Activated T-helper 1 cell treated with anti-CD3 and anti-CD28 coated beads, Interleukin-12 subunit alpha, Interleukin-12 subunit beta, Interleukin-2, Interleukin-4 antibody, amounts not matched to agents 30 ng/mL and 10 ng/mL and 1 ng/mL, durations not matched to agents 14 hours and 24 hours and 36 hours (primary cell): ENCODE measurements around the gene DISP3. TPM values are rescaled to one million over a fixed set of nuclear protein-coding genes. Genes with fewer than 3 reads are reported as not detected.

Experiments used
- DNase-seq: peaks from one replicate; pipeline ENCODE4 v3.0.0; 2021; ENCODE audit warnings: low spot score
- H3K27ac Mint-ChIP-seq: one replicate; pipeline ENCODE4 v1.8.0; 2021; ENCODE audit warnings: mild to moderate bottlenecking, mixed read lengths
- H3K27me3 Mint-ChIP-seq: one replicate; pipeline ENCODE4 v1.8.0; 2022; ENCODE audit warnings: mild to moderate bottlenecking, moderate library complexity, mixed read lengths; ENCODE audit not compliant: insufficient read depth
- H3K36me3 Mint-ChIP-seq: one replicate; pipeline ENCODE4 v1.8.0; 2021; ENCODE audit warnings: low read depth, mixed read lengths
- H3K4me1 Mint-ChIP-seq: one replicate; pipeline ENCODE4 v1.8.0; 2021; ENCODE audit warnings: low read depth, mixed read lengths
- H3K4me3 Mint-ChIP-seq: one replicate; pipeline ENCODE4 v1.8.0; 2021; ENCODE audit warnings: mild to moderate bottlenecking, moderate library complexity, mixed read lengths
- H3K9me3 Mint-ChIP-seq: one replicate; pipeline ENCODE4 v1.8.0; 2021; ENCODE audit warnings: mixed read lengths
- intact Hi-C: fragments of 100-400 bp; cut with micrococcal nuclease; formaldehyde crosslinking; loops from one replicate; pipeline ENCODE4 v1.15.1; 2024
- total RNA-seq: library from RNA; stranded (reverse); gene quantifications from 2 replicates; pipeline ENCODE4 v1.2.3, GENCODE V29; 2022

The DISP3 gene
- total RNA-seq, 1 donor from 2014 or later: 0.41 TPM

- H3K4me1 Mint-ChIP-seq: no peaks in the 10 kb centered on the region
These were observed 46.6 kb downstream of the DISP3 start for GRCh38 chr1:11525516-11525915.

GRCh38 chr1:11526071-11526895 is 47.3 kb downstream of the DISP3 start:
- intact Hi-C loops: no loop called here
- no peaks in the 10 kb centered on the region for H3K9me3 Mint-ChIP-seq
- DNase-seq: no peak
- no peaks in the 10 kb centered on the region for H3K27me3 Mint-ChIP-seq
- H3K27ac Mint-ChIP-seq: no peak overlapping the region
- no peaks in the 10 kb centered on the region for H3K4me1 Mint-ChIP-seq
- H3K4me3 Mint-ChIP-seq: no peak overlapping the region
- no peaks in the 10 kb centered on the region for H3K36me3 Mint-ChIP-seq

More at GRCh38 chr1:11525516-11525915, 46.6 kb downstream of the DISP3 start:
- H3K27ac Mint-ChIP-seq: no peak overlapping the region
- H3K36me3 Mint-ChIP-seq: no peaks in the 10 kb centered on the region
- no peak overlapping the region for H3K4me3 Mint-ChIP-seq
- no peak for DNase-seq
- no peaks in the 10 kb centered on the region for H3K27me3 Mint-ChIP-seq
- intact Hi-C loops: no loop called here
- no peaks in the 10 kb centered on the region for H3K9me3 Mint-ChIP-seq

GRCh38 chr1:11527541-11528452 is 48.8 kb downstream of the DISP3 start:
- Mint-ChIP-seq H3K27me3 (no peaks in the 10 kb centered on the region), H3K27ac (no peak overlapping the region), H3K4me1 (no peaks in the 10 kb centered on the region), H3K9me3 (no peaks in the 10 kb centered on the region), H3K36me3 (no peaks in the 10 kb centered on the region), H3K4me3 (no peak overlapping the region)
- no peak for DNase-seq
- intact Hi-C loops: no loop called here

- Mint-ChIP-seq H3K4me1 (no peaks in the 10 kb centered on the region), H3K9me3 (no peaks in the 10 kb centered on the region), H3K27me3 (no peaks in the 10 kb centered on the region), H3K36me3 (no peaks in the 10 kb centered on the region), H3K27ac (no peak overlapping the region), H3K4me3 (no peak overlapping the region)
- intact Hi-C loops: no loop called here
- DNase-seq: no peak
These were observed 49.8 kb downstream of the DISP3 start for GRCh38 chr1:11528611-11529261.

- H3K36me3 Mint-ChIP-seq: no peaks in the 10 kb centered on the region
- H3K27ac Mint-ChIP-seq: no peak overlapping the region
- no peak for DNase-seq
- no peaks in the 10 kb centered on the region for H3K4me1 Mint-ChIP-seq
- no peaks in the 10 kb centered on the region for H3K27me3 Mint-ChIP-seq
- intact Hi-C loops: no loop called here
- H3K4me3 Mint-ChIP-seq: no peak overlapping the region
- no peaks in the 10 kb centered on the region for H3K9me3 Mint-ChIP-seq
These were observed 50.4 kb downstream of the DISP3 start for GRCh38 chr1:11529330-11529729.

GRCh38 chr1:11529763-11530730 is 51.1 kb downstream of the DISP3 start:
- Mint-ChIP-seq H3K36me3 (no peaks in the 10 kb centered on the region), H3K27ac (no peak overlapping the region), H3K9me3 (no peaks in the 10 kb centered on the region), H3K27me3 (no peaks in the 10 kb centered on the region), H3K4me3 (no peak overlapping the region), H3K4me1 (no peaks in the 10 kb centered on the region)
- intact Hi-C loops: no loop called here
- no peak for DNase-seq

- no peaks in the 10 kb centered on the region for H3K4me1 Mint-ChIP-seq
- intact Hi-C loops: no loop called here
- DNase-seq: no peak
- no peaks in the 10 kb centered on the region for H3K27me3 Mint-ChIP-seq
- H3K36me3 Mint-ChIP-seq: no peaks in the 10 kb centered on the region
- H3K27ac Mint-ChIP-seq: no peak overlapping the region
- H3K4me3 Mint-ChIP-seq: no peak overlapping the region
- no peaks in the 10 kb centered on the region for H3K9me3 Mint-ChIP-seq
These were observed 51.9 kb downstream of the DISP3 start for GRCh38 chr1:11530731-11531311.

- Mint-ChIP-seq H3K4me3 (no peak overlapping the region), H3K9me3 (no peaks in the 10 kb centered on the region), H3K4me1 (no peaks in the 10 kb centered on the region), H3K36me3 (no peaks in the 10 kb centered on the region), H3K27me3 (no peaks in the 10 kb centered on the region), H3K27ac (no peak overlapping the region)
- no peak for DNase-seq
- intact Hi-C loops: no loop called here
These were observed 52.4 kb downstream of the DISP3 start for GRCh38 chr1:11531314-11531870.

GRCh38 chr1:11531943-11532342 is 53.0 kb downstream of the DISP3 start:
- H3K4me3 Mint-ChIP-seq: no peak overlapping the region
- intact Hi-C loops: no loop called here
- no peaks in the 10 kb centered on the region for H3K27me3 Mint-ChIP-seq
- H3K4me1 Mint-ChIP-seq: no peaks in the 10 kb centered on the region
- no peaks in the 10 kb centered on the region for H3K36me3 Mint-ChIP-seq
- no peaks in the 10 kb centered on the region for H3K9me3 Mint-ChIP-seq
- DNase-seq: no peak
- H3K27ac Mint-ChIP-seq: no peak overlapping the region

- Mint-ChIP-seq H3K27ac (no peak overlapping the region), H3K36me3 (no peaks in the 10 kb centered on the region), H3K9me3 (no peaks in the 10 kb centered on the region), H3K27me3 (no peaks in the 10 kb centered on the region), H3K4me3 (no peak overlapping the region), H3K4me1 (no peaks in the 10 kb centered on the region)
- intact Hi-C loops: no loop called here
- DNase-seq: no peak
These were observed 55.1 kb downstream of the DISP3 start for GRCh38 chr1:11533790-11534787.

GRCh38 chr1:11534846-11535245 is 55.9 kb downstream of the DISP3 start:
- DNase-seq: no peak
- Mint-ChIP-seq H3K9me3 (no peaks in the 10 kb centered on the region), H3K4me1 (no peaks in the 10 kb centered on the region), H3K36me3 (no peaks in the 10 kb centered on the region), H3K4me3 (no peak overlapping the region), H3K27ac (no peak overlapping the region), H3K27me3 (no peaks in the 10 kb centered on the region)
- intact Hi-C loops: no loop called here
